HCT116 (cell line): ENCODE results near the gene YWHAB. TPM values are rescaled to one million over a fixed set of nuclear protein-coding genes. Genes with fewer than 3 reads are reported as not detected.
A peak's percentile ranks its signal among the peaks of the same experiment; 100 is the strongest.

Source experiments
- ATAC-seq: fragments of 200-7000 bp; cut with Tn5 transposase; 2 replicates; pipeline ENCODE4 v1.9.1; 2020; ENCODE audit warnings: mild to moderate bottlenecking, moderate library complexity
- BruUV-seq: library from RNA; stranded (reverse); fragments of 400-500 nt; replicated peaks from 2 replicates; lab custom pipeline; 2021; lab: Mats Ljungman, UMichigan
- CTCF ChIA-PET: fragments of 300-600 bp; sonication (Branson Sonifier 250); formaldehyde crosslinking; loops from one replicate; lab custom pipeline; 2021; ENCODE audit warnings: antibody characterized with exemption; lab: Charles Lee
- POLR2A ChIA-PET: fragments of 300-600, 350-600 bp; sonication (Branson Sonifier 250); formaldehyde crosslinking; loops from one replicate; lab custom pipeline; 2021; ENCODE audit warnings: antibody characterized with exemption; lab: Charles Lee
- RAD21 ChIA-PET, 2 experiments: fragments of 300-600 bp; sonication (Branson Sonifier 250); formaldehyde crosslinking; loops; one replicate each; lab custom pipeline; 2023; ENCODE audit warnings: low total read pairs in 2 of 2; ENCODE audit not compliant: uncharacterized antibody in 2 of 2, unreplicated experiment in 2 of 2, low non-redundant PET in 1 of 2; lab: Charles Lee
- DNase-seq: peaks from one replicate; pipeline ENCODE4 v3.0.0-alpha.2; 2010; ENCODE audit warnings: low read depth, low spot score
- H2AFZ ChIP-seq: fragments of 200-600 bp; shearing (Covaris generic), sonication (generic); 2 replicates; pipeline ENCODE4 v1.6.1; 2017; ENCODE audit warnings: low read depth, mixed run types, mixed read lengths, antibody characterized with exemption, low read length; ENCODE audit not compliant: poor library complexity, severe bottlenecking
- H3K27ac ChIP-seq: 2 replicates; pipeline ENCODE4 v1.5.1; 2012; ENCODE audit warnings: low read depth, low read length
- H3K27me3 ChIP-seq: fragments of 200-600 bp; sonication (generic); 2 replicates; pipeline ENCODE4 v1.6.1; 2016; ENCODE audit warnings: mixed run types, low read length, mixed read lengths; ENCODE audit not compliant: insufficient read depth
- H3K36me3 ChIP-seq, 2 experiments: fragments of 200-500 bp in 1 of 2; fragments of 200-600 bp in 1 of 2; sonication (Bioruptor generic) in 1 of 2; sonication (generic) in 1 of 2; 2 replicates each; pipeline versions ENCODE4 v1.5.1 to v1.6.1; 2014 to 2016; ENCODE audit warnings: low read length in 2 of 2, inconsistent platforms in 1 of 2, mixed read lengths in 1 of 2, mixed run types in 1 of 2; ENCODE audit not compliant: insufficient read depth in 2 of 2, control insufficient read depth in 1 of 2
- H3K4me1 ChIP-seq, 2 experiments: fragments of 200-600 bp in 1 of 2; sonication (generic) in 1 of 2; 2 replicates each; pipeline versions ENCODE4 v1.5.1 to v1.6.1; 2012 to 2017; ENCODE audit warnings: low read length in 2 of 2, inconsistent platforms in 1 of 2, mild to moderate bottlenecking in 1 of 2, mixed read lengths in 1 of 2, mixed run types in 1 of 2, moderate library complexity in 1 of 2; ENCODE audit not compliant: insufficient read depth in 2 of 2, control insufficient read depth in 1 of 2
- H3K4me2 ChIP-seq: fragments of 200-600 bp; sonication (generic); 2 replicates; pipeline ENCODE4 v1.6.1; 2017; ENCODE audit warnings: mixed run types, low read length, mixed read lengths
- H3K4me3 ChIP-seq, 2 experiments: fragments of 200-600 bp in 1 of 2; sonication (generic) in 1 of 2; replicated peaks in 1 of 2; 2 replicates each; pipeline ENCODE4 v1.5.1; 2011 to 2016; ENCODE audit warnings: low read length in 2 of 2, control low read depth in 1 of 2, low read depth in 1 of 2, mild to moderate bottlenecking in 1 of 2, mixed read lengths in 1 of 2, mixed run types in 1 of 2
- H3K79me2 ChIP-seq: fragments of 200-600 bp; sonication (generic); 2 replicates; pipeline ENCODE4 v1.6.1; 2017; ENCODE audit warnings: mild to moderate bottlenecking, mixed run types, low read length, moderate library complexity, mixed read lengths; ENCODE audit not compliant: insufficient read depth
- H3K9ac ChIP-seq: fragments of 200-600 bp; sonication (generic); 2 replicates; pipeline ENCODE4 v1.6.1; 2016; ENCODE audit warnings: low read length, mixed read lengths
- H3K9me2 ChIP-seq: fragments of 200-600 bp; sonication (generic), shearing (Covaris generic); 2 replicates; pipeline ENCODE4 v1.6.1; 2017; ENCODE audit warnings: mixed run types, mild to moderate bottlenecking, moderate library complexity; ENCODE audit not compliant: insufficient read depth
- H3K9me3 ChIP-seq, 2 experiments: fragments of 200-500 bp in 1 of 2; fragments of 200-600 bp in 1 of 2; sonication (Bioruptor generic) in 1 of 2; sonication (generic) in 1 of 2; 2 replicates each; pipeline ENCODE4 v1.6.1; 2014 to 2017; ENCODE audit warnings: low read length in 2 of 2, mixed read lengths in 2 of 2, inconsistent platforms in 1 of 2, low read depth in 1 of 2, mild to moderate bottlenecking in 1 of 2, mixed run types in 1 of 2, moderate library complexity in 1 of 2; ENCODE audit not compliant: control insufficient read depth in 1 of 2, insufficient read depth in 1 of 2
- H4K20me1 ChIP-seq: fragments of 200-600 bp; sonication (generic), shearing (Covaris generic); 2 replicates; pipeline ENCODE4 v1.6.1; 2017; ENCODE audit warnings: mixed run types, mild to moderate bottlenecking, moderate library complexity; ENCODE audit not compliant: insufficient read depth
- CEBPB ChIP-seq: IDR thresholded peaks from 2 replicates; pipeline ENCODE4 v1.6.1; 2012; ENCODE audit warnings: low read depth
- EGR1 ChIP-seq: IDR thresholded peaks from 2 replicates; pipeline ENCODE4 v1.6.1; 2012; ENCODE audit warnings: low read depth
- ELF1 ChIP-seq: IDR thresholded peaks from 2 replicates; pipeline ENCODE4 v1.6.1; 2012; ENCODE audit warnings: low read depth, borderline replicate concordance
- EZH2phosphoT487 ChIP-seq: fragments of 200-600 bp; IDR thresholded peaks from 2 replicates; pipeline ENCODE4 v1.6.1; 2018; ENCODE audit warnings: antibody characterized with exemption, borderline replicate concordance
- JUND ChIP-seq: IDR thresholded peaks from 2 replicates; pipeline ENCODE4 v1.6.1; 2012
- POLR2AphosphoS5 ChIP-seq: IDR thresholded peaks from 2 replicates; pipeline ENCODE4 v1.6.1; 2011; ENCODE audit warnings: mild to moderate bottlenecking, low read depth, low read length, moderate library complexity
- SIN3A ChIP-seq: IDR thresholded peaks from 2 replicates; pipeline ENCODE4 v1.6.1; 2012; ENCODE audit warnings: low read depth
- SRF ChIP-seq: IDR thresholded peaks from 2 replicates; pipeline ENCODE4 v1.6.1; 2012; ENCODE audit warnings: low read depth
- TCF7L2 ChIP-seq: IDR thresholded peaks from 2 replicates; pipeline ENCODE4 v1.7.0; 2011; ENCODE audit warnings: borderline replicate concordance, inconsistent platforms; ENCODE audit not compliant: insufficient read depth, insufficient read length; ENCODE audit errors: extremely low read depth
- YY1 ChIP-seq: IDR thresholded peaks from 2 replicates; pipeline ENCODE4 v1.6.1; 2011; ENCODE audit warnings: low read length, low read depth, moderate library complexity, mild to moderate bottlenecking; ENCODE audit not compliant: insufficient replicate concordance; ENCODE audit errors: extremely low read depth
- ZFX ChIP-seq: fragments of 450-650 bp; IDR thresholded peaks from 2 replicates; pipeline ENCODE4 v1.6.1; 2017
- ZNF274 ChIP-seq: fragments of 200-500 bp; sonication (Bioruptor generic); IDR thresholded peaks from 2 replicates; pipeline ENCODE4 v1.6.1; 2014; ENCODE audit warnings: mild to moderate bottlenecking, low read depth, low read length, inconsistent platforms
- intact Hi-C: fragments of 100-400 bp; cut with micrococcal nuclease; formaldehyde crosslinking; loops from 2 replicates; pipeline ENCODE4 v1.10.0; 2022
- total RNA-seq: library from RNA; stranded (reverse); gene quantifications from one replicate; pipeline ENCODE4 v1.2.1, GENCODE V29; 2021; ENCODE audit not compliant: unreplicated experiment
- TF ChIP-seq, protein P1 (sequence below), 3 experiments: fragments of 200-600 bp in 1 of 3; sonication (generic) in 1 of 3; IDR thresholded peaks in 2 of 3; conservative IDR thresholded peaks in 1 of 3; 2 replicates each; pipeline ENCODE4 v1.5.1; 2012 to 2017; ENCODE audit warnings: low read depth in 2 of 3, low read length in 2 of 3, antibody characterized with exemption in 1 of 3, borderline replicate concordance in 1 of 3, control low read depth in 1 of 3, mild to moderate bottlenecking in 1 of 3, mixed read lengths in 1 of 3, mixed run types in 1 of 3, moderate library complexity in 1 of 3; ENCODE audit not compliant: insufficient read depth in 1 of 3

Gene YWHAB
- total RNA-seq, 1 experiment from 2014 or later, result 200 TPM

DNA sequence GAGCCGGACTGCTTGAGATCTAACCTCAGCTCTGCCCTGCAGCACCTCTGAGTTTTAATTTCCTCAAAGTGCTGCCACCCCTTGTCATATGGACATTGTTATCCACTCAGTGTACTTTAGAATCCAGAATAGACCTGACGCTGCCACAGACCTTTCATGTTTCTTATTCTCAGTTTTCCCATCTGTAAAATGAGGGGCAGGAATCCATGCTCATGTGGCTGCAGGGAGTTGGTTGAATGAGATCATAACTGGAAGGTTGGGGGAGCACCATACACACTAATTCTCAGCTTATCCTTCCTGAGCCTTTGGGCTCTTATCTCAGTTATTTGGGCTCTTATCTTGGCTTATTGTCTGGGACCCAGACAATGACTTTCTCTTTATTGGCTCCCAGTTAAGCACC lies 26.7 kb downstream of the YWHAB start:
- intact Hi-C loops, result no loop called here
- Histone ChIP-seq H3K27ac (peak overlapping the region; percentile 3; the same call in 1 of the 2 replicates), H3K36me3 (peaks cover 30 to 33% of the 10 kb centered on the region in 2 experiments; a peak in 3 of 4 replicates), H3K4me2 (no peak overlapping the region), H2AFZ (no peak overlapping the region), H3K27me3 (no peaks in the 10 kb centered on the region), H3K9me3 (no peaks in the 10 kb centered on the region), H3K9ac (no peak overlapping the region), H3K9me2 (no peaks in the 10 kb centered on the region), H3K79me2 (peaks cover 21% of the 10 kb centered on the region), H3K4me1 (peaks cover 12 to 17% of the 10 kb centered on the region in 2 experiments; a peak in 3 of 4 replicates), H4K20me1 (no peaks in the 10 kb centered on the region), H3K4me3 (no peak overlapping the region)
- CTCF ChIA-PET, result no interaction called here
- ATAC-seq (no peak), DNase-seq (no peak)
- RAD21 ChIA-PET, result no interaction called here
- BruUV-seq, result no TSS peak
- POLR2A ChIA-PET, result no interaction called here
- TF ChIP-seq, protein P1, sequence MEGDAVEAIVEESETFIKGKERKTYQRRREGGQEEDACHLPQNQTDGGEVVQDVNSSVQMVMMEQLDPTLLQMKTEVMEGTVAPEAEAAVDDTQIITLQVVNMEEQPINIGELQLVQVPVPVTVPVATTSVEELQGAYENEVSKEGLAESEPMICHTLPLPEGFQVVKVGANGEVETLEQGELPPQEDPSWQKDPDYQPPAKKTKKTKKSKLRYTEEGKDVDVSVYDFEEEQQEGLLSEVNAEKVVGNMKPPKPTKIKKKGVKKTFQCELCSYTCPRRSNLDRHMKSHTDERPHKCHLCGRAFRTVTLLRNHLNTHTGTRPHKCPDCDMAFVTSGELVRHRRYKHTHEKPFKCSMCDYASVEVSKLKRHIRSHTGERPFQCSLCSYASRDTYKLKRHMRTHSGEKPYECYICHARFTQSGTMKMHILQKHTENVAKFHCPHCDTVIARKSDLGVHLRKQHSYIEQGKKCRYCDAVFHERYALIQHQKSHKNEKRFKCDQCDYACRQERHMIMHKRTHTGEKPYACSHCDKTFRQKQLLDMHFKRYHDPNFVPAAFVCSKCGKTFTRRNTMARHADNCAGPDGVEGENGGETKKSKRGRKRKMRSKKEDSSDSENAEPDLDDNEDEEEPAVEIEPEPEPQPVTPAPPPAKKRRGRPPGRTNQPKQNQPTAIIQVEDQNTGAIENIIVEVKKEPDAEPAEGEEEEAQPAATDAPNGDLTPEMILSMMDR (IDR thresholded peaks at IDR 0.05 in 2 of 3, conservative IDR thresholded peaks at IDR 0.05 in 1 of 3; ENCODE audit: borderline replicate concordance in 1 of 3, insufficient read depth in 1 of 3, low read depth in 2 of 3, low read length in 2 of 3), result no peak
- no peak for TF ChIP-seq ZFX
- no peak for TF ChIP-seq SIN3A

DNA sequence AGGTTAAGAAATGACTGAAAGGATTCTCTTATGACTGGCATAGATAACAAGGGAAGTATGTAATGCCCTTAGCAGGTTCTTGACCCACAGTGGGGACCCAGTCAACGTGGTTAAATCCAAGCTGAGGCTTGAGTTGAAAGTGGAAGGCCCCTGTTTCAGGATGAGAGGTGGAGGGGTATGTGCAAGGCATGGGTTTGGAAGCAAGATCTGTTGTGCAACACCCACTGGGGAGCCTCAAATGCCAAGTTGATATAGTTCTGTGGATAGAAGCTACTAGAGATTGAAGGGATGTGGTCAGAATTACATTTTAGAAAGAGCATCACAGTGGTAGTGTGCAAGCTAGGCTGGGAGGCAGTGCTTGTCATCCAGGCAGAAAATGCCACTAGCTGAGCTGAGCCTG lies 29.4 kb downstream of the YWHAB start:
- Histone ChIP-seq H3K9ac (no peak overlapping the region), H3K27ac (no peak overlapping the region), H3K4me1 (peaks cover 6 to 8% of the 10 kb centered on the region in 2 experiments; a peak in 2 of 4 replicates), H3K27me3 (no peaks in the 10 kb centered on the region), H4K20me1 (no peaks in the 10 kb centered on the region), H3K4me3 (no peak overlapping the region), H2AFZ (no peak overlapping the region), H3K36me3 (peaks cover 29 to 30% of the 10 kb centered on the region in 2 experiments; a peak in 3 of 4 replicates), H3K79me2 (peaks cover 21% of the 10 kb centered on the region), H3K4me2 (no peak overlapping the region), H3K9me2 (no peaks in the 10 kb centered on the region), H3K9me3 (no peaks in the 10 kb centered on the region)
- POLR2A ChIA-PET, result no interaction called here
- intact Hi-C loops, result no loop called here
- no TSS peak for BruUV-seq
- CTCF ChIA-PET, result no interaction called here
- DNase-seq (no peak), ATAC-seq (no peak)
- RAD21 ChIA-PET, result no interaction called here
- TF ChIP-seq CEBPB (no peak), EGR1 (no peak), POLR2AphosphoS5 (no peak), SIN3A (no peak), SRF (no peak), YY1 (no peak), ZFX (no peak), ZNF274 (no peak), EZH2phosphoT487 (no peak), JUND (no peak), TCF7L2 (no peak), ELF1 (no peak)
- TF ChIP-seq, protein P1 (IDR thresholded peaks at IDR 0.05 in 2 of 3, conservative IDR thresholded peaks at IDR 0.05 in 1 of 3; ENCODE audit: borderline replicate concordance in 1 of 3, insufficient read depth in 1 of 3, low read depth in 2 of 3, low read length in 2 of 3), result no peak
